ENCODE measurements around the gene WFDC9. TPM values are rescaled to one million over a fixed set of nuclear protein-coding genes. Genes with fewer than 3 reads are reported as not detected.

Gene WFDC9
- total RNA-seq, 1 donor from 2014 or later: not detected

DNA sequence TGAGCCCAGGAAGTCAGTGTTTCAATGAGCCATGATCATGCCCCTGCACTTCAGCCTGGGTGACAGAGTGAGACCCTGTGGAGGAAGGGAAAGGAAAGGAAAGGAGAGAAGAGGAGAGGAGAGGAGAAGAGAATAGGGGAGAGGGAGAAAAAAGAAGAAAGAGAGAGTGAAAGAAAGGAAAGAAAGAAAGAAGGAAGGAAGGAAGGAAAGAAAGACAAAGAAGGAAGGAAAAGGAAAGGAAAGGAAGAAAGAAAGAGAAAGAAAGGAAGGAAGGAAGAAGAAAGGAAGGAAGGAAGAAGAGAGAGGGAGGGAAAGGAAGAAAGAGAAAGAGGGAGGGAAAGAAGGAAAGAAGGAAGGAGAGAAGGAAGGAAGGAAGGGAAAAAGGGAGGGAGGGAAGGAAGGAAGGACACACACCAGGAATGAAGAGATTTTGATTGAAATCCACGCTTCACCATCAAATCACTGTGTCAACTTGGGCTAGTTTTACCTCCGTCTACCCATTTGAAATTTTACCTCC is 66.3 kb downstream of the WFDC9 start:
- DNase-seq (ENCODE audit: low read depth): no peak
- Histone ChIP-seq H3K4me3 (ENCODE audit: low read depth, low read length) (no peak overlapping the region), H3K27me3 (ENCODE audit: control insufficient read depth, insufficient read depth, low read length) (no peaks in the 10 kb centered on the region), H3K36me3 (ENCODE audit: control insufficient read depth, insufficient read depth, low read length) (no peaks in the 10 kb centered on the region)
- TF ChIP-seq, protein P1, sequence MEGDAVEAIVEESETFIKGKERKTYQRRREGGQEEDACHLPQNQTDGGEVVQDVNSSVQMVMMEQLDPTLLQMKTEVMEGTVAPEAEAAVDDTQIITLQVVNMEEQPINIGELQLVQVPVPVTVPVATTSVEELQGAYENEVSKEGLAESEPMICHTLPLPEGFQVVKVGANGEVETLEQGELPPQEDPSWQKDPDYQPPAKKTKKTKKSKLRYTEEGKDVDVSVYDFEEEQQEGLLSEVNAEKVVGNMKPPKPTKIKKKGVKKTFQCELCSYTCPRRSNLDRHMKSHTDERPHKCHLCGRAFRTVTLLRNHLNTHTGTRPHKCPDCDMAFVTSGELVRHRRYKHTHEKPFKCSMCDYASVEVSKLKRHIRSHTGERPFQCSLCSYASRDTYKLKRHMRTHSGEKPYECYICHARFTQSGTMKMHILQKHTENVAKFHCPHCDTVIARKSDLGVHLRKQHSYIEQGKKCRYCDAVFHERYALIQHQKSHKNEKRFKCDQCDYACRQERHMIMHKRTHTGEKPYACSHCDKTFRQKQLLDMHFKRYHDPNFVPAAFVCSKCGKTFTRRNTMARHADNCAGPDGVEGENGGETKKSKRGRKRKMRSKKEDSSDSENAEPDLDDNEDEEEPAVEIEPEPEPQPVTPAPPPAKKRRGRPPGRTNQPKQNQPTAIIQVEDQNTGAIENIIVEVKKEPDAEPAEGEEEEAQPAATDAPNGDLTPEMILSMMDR (IDR thresholded peaks at IDR 0.05; ENCODE audit: insufficient read depth, low read length, poor library complexity, severe bottlenecking): no peak

Other genes starting within 250 kb of the WFDC9 start
- 57.2 and 64.4 TPM in 2 replicates for gene DBNDD2, start 223.0 kb downstream of the WFDC9 start, total RNA-seq
- gene PIGT, start 215.1 kb downstream of the WFDC9 start, total RNA-seq: 69.8 and 92.7 TPM in 2 replicates
- gene WFDC2, start 161.5 kb downstream of the WFDC9 start, total RNA-seq: 78.5 and 84.9 TPM in 2 replicates
- gene SPINT3, start 115.7 kb downstream of the WFDC9 start, total RNA-seq: not detected in 2 replicates
- gene WFDC6, start 91.8 kb downstream of the WFDC9 start, total RNA-seq: not detected in 2 replicates
- gene EPPIN, start 83.9 kb downstream of the WFDC9 start, total RNA-seq: not detected in 2 replicates
- not detected in 2 replicates for gene WFDC8, start 52.0 kb downstream of the WFDC9 start, total RNA-seq
- not detected in 2 replicates for gene WFDC10A, start 1.5 kb downstream of the WFDC9 start, total RNA-seq
- not detected in 2 replicates for gene WFDC11, start 39.0 kb upstream of the WFDC9 start, total RNA-seq
- gene WFDC13, start 70.8 kb upstream of the WFDC9 start, total RNA-seq: not detected in 2 replicates
- gene WFDC10B, start 73.7 kb upstream of the WFDC9 start, total RNA-seq: not detected in 2 replicates
- gene SPINT4, start 91.1 kb upstream of the WFDC9 start, total RNA-seq: not detected in 2 replicates
- not detected in 2 replicates for gene WFDC3, start 160.6 kb upstream of the WFDC9 start, total RNA-seq
- gene DNTTIP1, start 160.7 kb upstream of the WFDC9 start, total RNA-seq: 46.7 and 48.2 TPM in 2 replicates
- 25.9 and 31.3 TPM in 2 replicates for gene UBE2C, start 181.4 kb upstream of the WFDC9 start, total RNA-seq
- not detected in 2 replicates for gene TNNC2, start 196.0 kb upstream of the WFDC9 start, total RNA-seq
- 24.7 and 28.4 TPM in 2 replicates for gene SNX21, start 202.5 kb upstream of the WFDC9 start, total RNA-seq
- gene ACOT8, start 226.1 kb upstream of the WFDC9 start, total RNA-seq: 35.3 and 38.7 TPM in 2 replicates
- gene ZSWIM3, start 226.3 kb upstream of the WFDC9 start, total RNA-seq: 3.8 and 4.7 TPM in 2 replicates
- gene ZSWIM1, start 249.9 kb upstream of the WFDC9 start, total RNA-seq: 12.7 and 16.2 TPM in 2 replicates

Measured in kidney epithelial cell (primary cell).